ENCODE data around the gene PHF5A.
"Not testable (repeated sequence)": the region's sequence is repeated elsewhere in the genome, so short reads cannot be mapped to it uniquely, and the experiment has no call there.

GRCh38 chr22:41433480-41433879 lies 35.0 kb downstream of the PHF5A start:
- TF ChIP-seq CTCF (IDR thresholded peaks at IDR 0.05; ENCODE audit: low read length); EZH2 (optimal IDR thresholded peaks at IDR 0.05; ENCODE audit: low read depth, low read length); EZH2phosphoT487 (IDR thresholded peaks at IDR 0.05; ENCODE audit: low read length): not testable (repeated sequence)

All from MM.1S (cell line).